Measurements from ENCODE around the gene TACC2.

- TF ChIP-seq CTCF (IDR thresholded peaks at IDR 0.05) = no peak
- TF ChIP-seq EP300 (IDR thresholded peaks at IDR 0.05) = no peak
- TF ChIP-seq POLR2A (IDR thresholded peaks at IDR 0.05) = no peak
- no peak for TF ChIP-seq POLR2AphosphoS5 (IDR thresholded peaks at IDR 0.05)
These were observed 146.5 kb downstream of the TACC2 start for GRCh38 chr10:122135251-122136025.

All from suprapubic skin (tissue), 4 donors.